Fibroblast of pulmonary artery (primary cell): ENCODE measurements around the gene C6orf58.
A peak's percentile ranks its signal among the peaks of the same experiment; 100 is the strongest.

ENCODE experiments used
- DNase-seq: peaks from one replicate; pipeline ENCODE4 v3.0.0-alpha.2; 2010; ENCODE audit warnings: low read depth
- H3K4me3 ChIP-seq: replicated peaks from 2 replicates; pipeline ENCODE4 v1.5.1; 2011; ENCODE audit warnings: low read depth, mild to moderate bottlenecking, control low read depth, low read length, moderate library complexity
- TF ChIP-seq, protein P1 (sequence below): IDR thresholded peaks from 2 replicates; pipeline ENCODE4 v1.5.1; 2011; ENCODE audit warnings: mild to moderate bottlenecking, control low read depth, low read length, inconsistent platforms; ENCODE audit errors: missing control alignments

C6orf58 gene

DNA sequence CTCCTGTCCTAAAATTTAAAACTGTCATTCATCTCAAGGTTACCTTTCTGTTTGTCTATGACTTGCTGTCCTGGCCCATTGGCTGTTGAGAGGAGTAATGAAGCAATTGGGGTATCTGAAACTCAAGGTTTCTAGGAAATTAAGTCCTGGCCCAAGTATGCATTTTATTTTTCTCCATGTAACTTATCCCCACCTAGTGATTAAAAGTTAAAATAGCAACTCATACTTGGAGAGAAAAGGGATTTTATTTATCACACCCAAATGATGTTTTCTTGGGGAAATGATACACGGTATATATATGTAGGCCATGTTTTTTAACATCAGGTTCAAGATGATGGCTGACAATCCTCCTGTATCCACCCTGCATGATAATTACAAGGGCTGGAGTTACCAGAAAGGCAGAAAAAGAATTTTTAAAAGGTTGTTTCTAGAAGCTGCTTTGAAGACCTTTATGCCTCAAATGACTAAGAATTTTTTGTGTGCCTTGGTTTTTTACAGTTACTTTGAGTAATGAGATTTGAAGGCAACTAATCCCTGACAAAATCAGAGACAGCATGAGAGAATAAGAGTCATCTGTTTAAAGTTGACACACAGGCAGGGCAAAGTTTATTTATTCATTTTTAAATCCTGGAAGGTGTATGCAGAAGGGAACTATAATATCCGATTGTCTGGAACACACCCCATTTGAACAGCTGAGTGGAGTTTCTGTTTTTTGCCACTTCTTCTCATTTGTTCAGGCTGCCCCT is 28.9 kb upstream of the C6orf58 start:
- H3K4me3 ChIP-seq, result no peak overlapping the region
- DNase-seq, result peak; percentile 31
- TF ChIP-seq, protein P1, sequence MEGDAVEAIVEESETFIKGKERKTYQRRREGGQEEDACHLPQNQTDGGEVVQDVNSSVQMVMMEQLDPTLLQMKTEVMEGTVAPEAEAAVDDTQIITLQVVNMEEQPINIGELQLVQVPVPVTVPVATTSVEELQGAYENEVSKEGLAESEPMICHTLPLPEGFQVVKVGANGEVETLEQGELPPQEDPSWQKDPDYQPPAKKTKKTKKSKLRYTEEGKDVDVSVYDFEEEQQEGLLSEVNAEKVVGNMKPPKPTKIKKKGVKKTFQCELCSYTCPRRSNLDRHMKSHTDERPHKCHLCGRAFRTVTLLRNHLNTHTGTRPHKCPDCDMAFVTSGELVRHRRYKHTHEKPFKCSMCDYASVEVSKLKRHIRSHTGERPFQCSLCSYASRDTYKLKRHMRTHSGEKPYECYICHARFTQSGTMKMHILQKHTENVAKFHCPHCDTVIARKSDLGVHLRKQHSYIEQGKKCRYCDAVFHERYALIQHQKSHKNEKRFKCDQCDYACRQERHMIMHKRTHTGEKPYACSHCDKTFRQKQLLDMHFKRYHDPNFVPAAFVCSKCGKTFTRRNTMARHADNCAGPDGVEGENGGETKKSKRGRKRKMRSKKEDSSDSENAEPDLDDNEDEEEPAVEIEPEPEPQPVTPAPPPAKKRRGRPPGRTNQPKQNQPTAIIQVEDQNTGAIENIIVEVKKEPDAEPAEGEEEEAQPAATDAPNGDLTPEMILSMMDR, result peak; percentile 33

DNA sequence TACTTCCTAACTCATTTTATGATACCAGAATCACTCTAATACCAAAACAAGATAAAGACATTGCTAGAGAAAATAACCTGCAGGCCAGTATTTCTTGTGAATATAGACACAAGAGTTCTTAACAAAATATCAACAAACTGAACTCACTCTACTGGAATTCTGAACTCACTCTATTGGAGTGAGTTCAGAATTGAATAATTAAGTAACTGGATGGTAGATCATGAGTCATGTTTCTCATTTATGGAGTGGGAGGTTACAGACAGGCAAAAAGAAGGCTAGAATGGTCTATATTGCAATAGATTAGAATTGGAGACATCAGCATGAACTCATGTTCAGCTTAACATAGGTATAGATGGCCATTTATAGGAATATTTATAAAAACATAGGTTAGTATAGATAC is 26.6 kb upstream of the C6orf58 start:
- no peak overlapping the region for H3K4me3 ChIP-seq
- TF ChIP-seq, protein P1, result no peak
- peak; percentile 43 for DNase-seq

DNA sequence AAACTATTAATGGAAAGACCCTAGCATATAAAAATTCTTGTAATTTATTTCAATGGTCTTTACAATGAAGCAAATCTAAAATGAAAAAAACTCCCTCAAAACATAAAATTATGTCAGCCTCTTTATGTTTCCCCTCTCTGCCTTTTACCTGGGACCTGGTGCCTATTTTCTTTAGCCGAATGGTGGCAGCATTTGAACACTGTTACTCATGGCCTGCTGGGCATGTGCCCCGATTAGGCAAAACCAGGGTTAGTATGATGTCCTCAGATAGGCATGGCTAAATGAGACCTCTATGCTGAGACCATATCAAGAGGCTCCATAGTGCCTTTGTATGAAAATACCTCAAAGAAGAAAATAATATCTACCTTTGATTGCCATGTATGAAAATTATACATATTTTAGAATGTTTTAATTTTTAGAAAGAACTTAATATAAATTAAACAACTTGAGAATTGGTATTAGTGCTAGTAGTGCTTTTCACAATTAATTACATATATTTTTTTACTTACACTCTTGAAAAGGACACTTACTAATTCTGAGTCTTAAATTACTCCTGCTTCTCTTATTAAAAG is 22.5 kb upstream of the C6orf58 start:
- TF ChIP-seq, protein P1, result peak; percentile 67

DNA sequence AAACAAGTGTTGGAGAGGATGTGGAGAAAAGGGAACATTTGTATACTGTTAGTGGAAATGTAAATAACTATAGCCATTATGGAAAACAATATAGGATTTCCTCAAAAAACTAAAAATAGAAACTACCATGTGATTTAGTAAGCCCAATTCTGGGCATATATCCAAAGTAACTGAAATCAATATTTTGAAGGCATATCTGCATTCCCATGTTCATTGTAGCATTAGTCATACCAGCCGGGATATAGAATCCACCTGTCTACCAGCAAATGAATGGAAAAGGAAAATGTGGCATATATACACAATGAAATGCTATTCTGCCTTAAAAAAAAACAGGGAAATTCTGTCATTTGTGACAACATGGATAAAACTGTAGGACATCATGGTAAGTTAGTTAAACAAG is 15.3 kb upstream of the C6orf58 start:
- H3K4me3 ChIP-seq, result no peak overlapping the region
- DNase-seq, result no peak
- TF ChIP-seq, protein P1, result no peak

More for the DNA sequence above, 22.5 kb upstream of the C6orf58 start:
- DNase-seq, result peak; percentile 64
- H3K4me3 ChIP-seq, result no peak overlapping the region

DNA sequence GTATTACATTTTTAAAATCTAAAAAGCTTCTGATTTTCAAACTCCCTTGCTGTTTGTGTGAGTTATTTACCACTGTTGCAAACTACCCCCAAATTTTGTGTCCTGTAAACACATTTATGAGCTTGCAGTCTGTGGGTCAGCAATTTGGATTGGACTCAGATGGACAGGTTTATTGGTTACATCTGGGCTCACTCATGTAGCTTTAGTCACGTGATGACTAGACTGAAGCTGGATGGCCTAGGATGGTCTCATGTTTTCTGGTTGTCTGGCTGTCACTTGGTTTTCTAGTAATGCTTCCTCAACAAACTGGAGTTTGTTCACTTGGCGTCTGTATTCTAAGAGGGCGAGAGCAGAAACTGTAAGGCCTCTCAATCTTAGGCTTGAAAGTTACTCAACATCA is 12.2 kb upstream of the C6orf58 start:
- H3K4me3 ChIP-seq, result no peak overlapping the region
- no peak for DNase-seq
- TF ChIP-seq, protein P1, result no peak

DNA sequence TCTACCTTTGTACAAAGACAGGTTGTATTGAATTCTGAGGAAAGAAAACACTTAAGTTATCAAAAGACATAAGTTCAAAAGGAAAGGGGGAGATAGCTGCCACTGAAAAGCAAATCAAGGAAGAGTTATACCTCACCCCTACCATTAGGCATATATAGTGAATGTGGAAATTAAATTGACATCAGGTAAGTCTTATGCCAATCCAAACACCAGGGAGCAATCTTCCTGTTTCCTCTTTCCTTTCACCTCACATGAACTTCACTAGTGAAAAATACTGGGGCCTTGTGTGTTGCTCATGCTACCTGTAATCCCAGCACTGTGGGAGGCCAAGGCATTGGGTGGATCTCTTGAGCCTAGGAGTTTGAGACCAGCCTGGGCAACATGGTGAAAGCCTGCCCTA is 10.9 kb upstream of the C6orf58 start:
- no peak overlapping the region for H3K4me3 ChIP-seq
- DNase-seq, result peak; percentile 13
- TF ChIP-seq, protein P1, result no peak
